Activated naive CD4-positive, alpha-beta T cell treated with Interleukin-2 at 50 U/mL for 16 hours (primary cell): Measurements from ENCODE around the gene PABPN1.
"Not testable (repeated sequence)": the region's sequence is repeated elsewhere in the genome, so short reads cannot be mapped to it uniquely, and the experiment has no call there.

ENCODE experiments used
- DNase-seq: peaks from one replicate; pipeline ENCODE4 v3.0.0-alpha.2; 2020

Gene PABPN1, protein sequence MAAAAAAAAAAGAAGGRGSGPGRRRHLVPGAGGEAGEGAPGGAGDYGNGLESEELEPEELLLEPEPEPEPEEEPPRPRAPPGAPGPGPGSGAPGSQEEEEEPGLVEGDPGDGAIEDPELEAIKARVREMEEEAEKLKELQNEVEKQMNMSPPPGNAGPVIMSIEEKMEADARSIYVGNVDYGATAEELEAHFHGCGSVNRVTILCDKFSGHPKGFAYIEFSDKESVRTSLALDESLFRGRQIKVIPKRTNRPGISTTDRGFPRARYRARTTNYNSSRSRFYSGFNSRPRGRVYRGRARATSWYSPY

DNA sequence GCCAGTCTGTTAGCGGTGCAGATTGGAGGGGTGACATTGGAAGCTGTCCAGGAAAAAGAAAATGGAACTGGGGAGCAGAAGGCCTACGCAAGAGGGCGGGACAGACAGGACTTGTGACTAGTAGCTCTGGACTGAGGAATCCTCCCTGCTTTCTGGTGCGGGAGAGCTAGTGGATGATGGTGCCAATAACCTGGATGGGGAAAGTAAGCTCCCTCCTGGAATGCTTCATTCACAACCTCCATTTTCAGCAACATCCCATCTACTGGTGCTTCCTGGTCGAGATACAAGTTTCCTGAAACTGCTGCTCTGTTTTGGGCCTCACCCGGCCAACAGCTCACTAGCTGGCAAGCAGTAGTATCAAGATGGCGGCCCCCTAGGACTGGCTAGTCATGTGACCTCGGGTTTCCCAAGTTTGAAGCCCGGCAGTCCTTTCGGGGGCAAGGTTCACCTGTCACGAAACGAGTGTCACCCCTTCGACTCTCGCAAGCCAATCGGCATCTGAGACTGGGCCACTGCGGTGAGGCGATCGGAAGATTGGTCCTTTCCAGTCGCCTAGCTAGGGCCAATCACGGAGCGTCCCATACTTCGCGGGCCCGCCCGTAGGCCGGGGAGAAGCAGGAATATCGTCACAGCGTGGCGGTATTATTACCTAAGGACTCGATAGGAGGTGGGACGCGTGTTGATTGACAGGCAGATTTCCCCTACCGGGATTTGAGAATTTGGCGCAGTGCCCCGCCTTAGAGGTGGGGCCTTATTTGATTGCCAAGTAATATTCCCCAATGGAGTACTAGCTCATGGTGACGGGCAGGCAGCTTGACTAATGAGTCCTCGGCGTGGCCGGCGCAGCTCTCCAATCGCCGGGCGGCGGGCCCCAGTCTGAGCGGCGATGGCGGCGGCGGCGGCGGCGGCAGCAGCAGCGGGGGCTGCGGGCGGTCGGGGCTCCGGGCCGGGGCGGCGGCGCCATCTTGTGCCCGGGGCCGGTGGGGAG lies at the start of gene PABPN1:
Gene PABPN1, plus strand, starts transcription at position 874 of the 988 bp plus-strand sequence. Its CDS starts 13 bp downstream, at position 887.
- DNase-seq = peak; percentile 97

DNA sequence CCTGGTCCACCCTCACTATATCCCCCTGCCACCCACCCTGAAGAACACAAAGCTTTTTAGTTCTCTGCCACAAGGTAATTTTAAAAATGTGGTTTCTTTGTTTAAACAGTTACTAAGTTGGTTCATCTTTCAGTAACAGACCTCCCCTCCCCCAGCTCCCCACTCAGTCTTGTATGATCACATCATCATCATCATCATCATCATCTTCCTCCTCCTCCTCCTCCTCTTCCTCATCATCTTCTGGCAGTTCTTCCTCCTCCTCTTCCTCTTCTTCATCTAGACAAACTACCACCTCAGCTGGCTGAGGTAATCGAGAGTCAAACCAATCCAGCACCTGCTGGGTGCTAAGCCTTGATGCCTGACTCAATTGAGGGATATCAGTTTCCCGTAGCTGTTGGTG lies 45.8 kb upstream of the PABPN1 start:
- no peak for DNase-seq

DNA sequence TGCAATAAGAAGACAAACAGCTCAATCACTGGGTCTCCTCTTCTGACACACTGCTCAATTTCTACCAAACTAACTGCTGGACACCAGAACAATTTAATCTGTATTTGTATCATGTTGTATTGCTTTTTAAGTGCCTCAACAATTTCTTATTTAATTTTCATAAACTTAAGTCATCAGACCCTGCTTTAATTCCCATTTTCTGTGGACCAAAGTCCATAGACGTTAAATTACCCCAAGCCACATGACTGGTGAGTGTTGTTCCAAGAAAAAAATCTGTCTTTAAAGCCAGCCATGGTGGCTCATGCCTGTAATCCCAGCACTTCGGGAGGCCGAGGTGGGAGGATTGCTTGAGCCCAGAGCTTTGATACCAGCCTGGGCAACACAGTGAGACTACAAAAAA lies 44.1 kb upstream of the PABPN1 start:
- no peak for DNase-seq

- not testable (repeated sequence) for DNase-seq
Measured at GRCh38 chr14:23277928-23278327, 43.3 kb upstream of the PABPN1 start.

DNA sequence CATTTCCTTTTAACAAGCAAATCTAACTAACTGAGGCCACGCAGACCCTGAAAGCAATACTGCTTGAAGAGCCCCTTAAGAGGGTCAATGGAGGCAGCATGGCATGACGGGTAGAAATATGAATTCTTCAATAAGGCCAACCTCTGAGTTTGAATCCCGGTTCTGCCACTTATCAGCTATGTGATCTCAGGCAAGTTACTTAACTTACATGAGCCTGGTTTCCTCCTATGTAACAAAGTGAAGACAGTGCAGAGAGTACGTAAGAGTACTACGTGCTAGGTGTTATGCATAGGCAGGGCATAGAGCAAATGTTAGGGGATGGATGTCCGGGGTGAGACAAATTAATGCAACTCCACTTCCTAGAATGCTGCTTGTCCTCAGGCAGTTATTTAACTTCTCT lies 40.0 kb upstream of the PABPN1 start:
- DNase-seq = no peak

DNA sequence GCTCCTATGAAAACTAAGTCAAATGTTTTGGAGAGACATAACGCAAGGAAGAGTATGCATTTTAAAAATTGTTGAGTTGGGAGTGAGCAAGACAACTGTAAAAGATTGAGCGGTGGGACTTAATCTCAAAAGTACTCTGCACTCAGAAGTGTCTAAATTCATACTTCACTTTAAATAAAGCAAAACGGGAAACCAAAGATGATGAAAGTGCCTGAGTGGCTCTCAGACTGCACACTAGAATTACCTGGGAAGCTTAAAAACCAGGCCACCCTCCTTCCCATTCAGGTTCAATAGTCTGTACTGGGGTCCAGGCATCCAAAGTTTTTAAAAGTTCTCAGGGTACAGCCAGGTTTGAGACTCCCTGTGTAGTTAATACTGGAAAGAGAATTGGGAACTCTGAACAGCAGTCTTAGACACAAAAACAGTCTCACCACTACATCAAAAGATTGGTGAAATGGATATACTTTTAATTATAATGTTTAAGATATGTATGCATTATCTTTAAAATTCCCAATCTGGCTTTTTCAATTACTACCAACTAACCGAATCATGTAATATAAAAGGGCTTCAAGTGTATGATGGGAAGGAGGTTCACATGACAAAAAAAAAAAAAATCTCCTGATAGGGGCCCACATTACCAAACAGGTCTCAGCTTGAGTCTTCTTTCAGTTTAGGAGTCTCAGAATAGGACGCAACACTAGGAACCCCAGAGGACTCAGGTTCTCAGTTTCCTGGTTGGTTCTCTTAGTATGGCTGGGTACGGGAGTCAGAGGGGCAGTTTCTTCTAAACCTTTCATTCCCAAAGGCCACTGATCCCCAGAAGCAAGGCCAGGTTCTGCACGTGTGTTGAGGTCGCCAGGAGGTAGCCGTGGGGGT lies 36.4 kb upstream of the PABPN1 start:
- peak; percentile 12 for DNase-seq

DNA sequence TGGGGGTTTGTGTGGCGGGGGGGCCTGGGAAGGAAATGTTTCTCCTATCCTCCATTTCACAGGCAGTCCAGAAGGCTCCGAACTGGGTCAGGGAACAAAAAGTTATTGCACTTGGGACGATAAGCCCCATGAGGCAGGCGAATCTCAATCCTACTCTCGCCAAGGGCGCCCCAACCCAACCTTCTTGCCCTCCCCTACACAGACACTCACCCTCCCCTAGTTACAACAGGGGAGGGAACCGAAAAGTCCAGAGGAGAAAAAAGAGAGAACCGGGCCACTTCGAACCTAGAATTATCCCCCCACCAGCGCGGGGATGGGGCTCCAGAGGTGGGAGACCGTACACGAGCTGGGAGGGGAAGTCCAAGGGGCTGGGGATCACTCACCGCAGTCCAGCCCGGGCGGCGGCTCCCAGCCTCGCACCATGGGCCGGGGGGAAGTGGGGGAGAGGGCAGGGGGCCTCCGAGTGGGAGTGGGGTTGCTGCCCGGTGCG lies 35.7 kb upstream of the PABPN1 start:
- no peak for DNase-seq

DNA sequence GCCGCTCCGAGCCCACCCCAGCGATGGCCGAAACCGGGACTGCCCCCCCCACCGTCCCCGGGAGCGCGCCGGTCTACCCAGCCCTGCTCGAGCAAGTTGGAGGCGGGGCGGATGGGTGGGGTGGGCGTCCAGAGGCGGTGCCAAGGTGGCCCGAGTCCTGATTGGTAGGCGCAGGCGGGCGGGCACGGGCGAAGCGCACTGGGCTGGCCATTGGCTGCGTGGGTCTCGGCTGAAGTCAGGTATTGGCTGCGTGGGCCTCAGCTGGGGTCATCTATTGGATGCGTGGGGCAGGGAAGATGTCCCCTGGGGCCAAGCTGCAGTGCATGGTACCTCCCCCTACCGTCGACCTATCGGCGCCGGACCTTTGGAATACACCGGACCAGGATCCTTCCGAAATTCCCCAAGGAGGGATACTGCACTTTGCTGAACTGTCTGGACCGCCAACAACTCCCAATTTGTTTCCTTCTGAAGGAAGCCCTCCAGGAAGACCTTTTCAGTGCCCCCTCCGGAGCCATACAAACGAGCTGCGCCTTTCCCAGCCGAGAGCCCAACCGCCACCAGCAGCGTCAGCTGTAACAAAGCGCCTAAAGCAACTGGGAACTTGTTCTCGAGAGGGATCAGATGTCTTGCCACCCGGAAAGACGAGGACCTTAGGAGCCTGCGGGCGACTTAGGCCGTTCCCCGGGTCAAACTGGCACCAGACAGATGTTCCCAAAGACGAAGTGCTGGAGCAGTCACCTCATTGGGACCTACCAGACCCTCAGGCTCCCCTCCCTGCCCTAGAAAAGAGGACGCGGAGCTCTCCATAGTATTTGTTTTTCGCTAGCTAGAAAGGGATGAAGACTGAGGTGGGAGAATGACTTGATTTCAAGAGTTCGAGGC lies 35.0 kb upstream of the PABPN1 start, which contains the start of gene HOMEZ:
Gene HOMEZ, minus strand, starts transcription at position 113 of the 882 bp plus-strand sequence. CDS start 180 bp downstream, outside the sequence.
- peak; percentile 99 for DNase-seq

- DNase-seq = no peak
Measured at GRCh38 chr14:23286902-23287479, 34.3 kb upstream of the PABPN1 start.

DNA sequence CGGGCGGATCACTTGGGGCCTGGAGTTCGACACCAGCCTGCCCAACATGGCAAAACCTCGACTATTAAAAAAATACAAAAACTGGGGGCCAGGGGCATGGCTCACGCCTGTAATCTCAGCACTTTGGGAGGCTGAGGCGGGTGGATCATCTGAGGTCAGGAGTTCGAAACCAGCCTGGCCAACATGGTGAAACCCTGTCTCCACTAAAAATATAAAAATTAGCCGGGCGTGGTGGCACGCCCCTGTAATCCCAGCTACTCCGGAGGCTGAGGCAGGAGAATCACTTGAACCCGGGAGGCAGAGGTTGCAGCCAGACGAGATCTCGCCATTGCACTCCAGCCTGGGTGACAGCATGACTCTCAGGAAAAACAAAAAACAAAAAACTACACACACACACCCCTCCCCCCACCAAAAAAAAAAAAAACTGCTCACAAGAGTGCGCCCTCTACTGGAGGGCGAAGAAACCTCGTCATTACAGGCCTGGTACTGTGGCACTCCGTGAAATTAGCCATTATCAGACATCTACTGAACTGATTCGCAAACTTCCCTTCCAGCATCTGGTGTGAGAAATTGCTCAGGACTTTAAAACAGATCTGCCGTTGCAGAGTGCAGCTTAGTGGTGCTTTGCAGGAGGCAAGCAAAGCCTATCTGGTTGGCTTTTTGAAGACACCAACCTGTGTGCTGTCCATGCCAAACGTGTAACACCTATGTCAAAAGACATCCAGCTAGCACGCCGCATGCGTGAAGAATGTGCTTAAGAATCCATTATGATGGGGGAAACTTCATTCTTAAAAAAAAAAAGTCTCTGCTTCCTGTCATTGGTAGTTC lies 26.3 kb upstream of the PABPN1 start:
- peak; percentile 58 for DNase-seq

- DNase-seq = no peak
Measured at GRCh38 chr14:23296012-23296777, 25.1 kb upstream of the PABPN1 start.

GRCh38 chr14:23297096-23297495 lies 24.2 kb upstream of the PABPN1 start:
- no peak for DNase-seq

DNA sequence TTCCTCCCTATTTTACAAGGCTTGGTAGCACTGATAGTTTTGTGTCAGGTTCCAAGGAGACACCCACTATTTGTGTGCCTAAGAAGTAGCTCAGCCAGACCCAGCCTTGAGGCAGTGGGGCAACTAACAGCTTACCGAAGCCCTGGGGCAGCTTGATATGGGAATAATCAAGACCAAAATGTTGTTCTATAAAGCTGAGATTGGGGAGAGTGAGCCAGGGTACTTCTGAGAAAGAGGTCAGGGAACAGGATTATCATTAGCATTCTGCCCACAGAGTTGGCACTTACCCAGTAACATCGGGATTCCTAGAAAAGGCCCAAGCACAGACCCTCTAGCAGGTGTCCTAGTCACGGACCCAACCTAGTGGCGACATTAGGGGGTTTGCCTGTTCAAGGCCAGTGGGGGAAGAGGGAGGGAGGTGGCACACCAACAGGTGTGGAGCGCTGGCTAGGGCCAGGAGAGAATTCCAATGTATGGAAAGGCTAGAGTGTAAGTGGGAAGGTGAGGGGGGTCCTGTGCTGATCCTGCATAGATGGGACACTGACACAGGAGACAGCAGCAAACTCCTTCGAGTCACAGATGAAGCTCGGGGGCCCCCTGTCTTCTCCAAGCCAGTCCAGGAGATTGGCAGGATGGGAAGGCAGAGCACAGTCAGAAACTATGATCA lies 23.5 kb upstream of the PABPN1 start:
- DNase-seq = no peak

DNA sequence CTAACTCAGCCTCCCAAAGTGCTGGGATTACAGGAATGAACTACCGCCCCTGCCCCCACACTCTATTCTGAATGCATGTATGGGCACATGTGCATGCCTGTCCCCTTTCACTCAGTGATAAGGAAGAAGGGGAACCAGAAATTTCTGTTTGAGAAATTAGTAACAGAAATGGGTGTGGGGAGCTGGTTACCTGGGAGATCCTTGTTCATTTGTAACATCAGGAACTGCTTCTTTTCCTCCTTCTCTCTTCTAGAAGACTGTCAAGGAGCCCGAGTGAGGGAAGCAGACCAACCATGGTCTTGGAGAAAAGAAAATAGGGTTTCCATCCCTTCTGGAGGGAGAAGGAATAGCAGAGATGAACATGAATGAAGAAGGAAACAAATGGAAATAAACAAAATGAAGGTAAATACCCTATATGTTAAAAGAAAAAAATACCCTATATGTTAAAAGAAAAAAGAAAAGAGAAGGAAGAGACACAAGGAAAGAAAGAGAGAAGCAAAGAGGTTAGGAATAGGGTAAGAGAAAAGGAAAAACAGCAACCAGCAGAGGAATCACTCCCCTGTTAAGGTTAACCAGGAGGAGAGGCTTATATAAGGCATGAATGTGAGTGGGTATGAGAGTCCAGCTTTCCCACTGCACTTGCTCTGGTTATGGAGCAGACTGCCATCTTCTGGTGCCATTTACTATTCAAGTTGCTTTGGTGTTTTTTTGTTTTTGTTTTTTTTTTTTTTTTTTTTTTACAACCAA lies 21.9 kb upstream of the PABPN1 start:
- no peak for DNase-seq

DNA sequence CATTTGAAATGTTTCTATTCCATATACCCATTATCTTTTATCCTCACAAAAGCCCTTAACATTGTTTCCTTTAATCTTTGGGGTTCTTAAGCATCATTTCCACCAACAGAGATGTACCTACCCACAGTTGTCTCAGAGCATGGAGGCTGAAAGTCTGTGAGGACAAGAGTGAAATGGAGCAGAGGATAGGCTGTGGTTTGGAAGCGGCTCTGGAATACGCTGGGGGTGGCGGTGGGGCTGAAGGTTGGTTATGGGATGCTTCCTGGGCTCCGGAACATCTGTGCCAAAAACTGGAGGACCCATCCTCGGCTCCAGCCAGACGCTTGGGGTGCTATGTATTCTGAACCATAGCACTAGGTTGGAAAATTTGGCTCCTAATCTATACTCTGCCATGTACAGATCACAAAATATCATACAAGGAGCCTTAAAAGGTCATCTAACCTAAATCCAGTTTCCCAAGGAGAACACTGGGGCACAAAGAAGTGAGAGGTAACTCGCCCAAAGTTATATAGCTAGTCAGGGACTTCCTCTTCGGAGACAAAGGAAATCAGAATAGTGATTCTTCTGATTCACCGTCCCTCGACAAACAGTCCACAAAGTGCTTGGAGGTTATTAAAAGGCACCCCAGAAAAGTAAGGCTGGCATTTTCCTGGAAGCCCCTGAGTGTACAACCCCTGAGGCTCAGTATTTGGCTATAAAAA lies 21.1 kb upstream of the PABPN1 start:
- no peak for DNase-seq

DNA sequence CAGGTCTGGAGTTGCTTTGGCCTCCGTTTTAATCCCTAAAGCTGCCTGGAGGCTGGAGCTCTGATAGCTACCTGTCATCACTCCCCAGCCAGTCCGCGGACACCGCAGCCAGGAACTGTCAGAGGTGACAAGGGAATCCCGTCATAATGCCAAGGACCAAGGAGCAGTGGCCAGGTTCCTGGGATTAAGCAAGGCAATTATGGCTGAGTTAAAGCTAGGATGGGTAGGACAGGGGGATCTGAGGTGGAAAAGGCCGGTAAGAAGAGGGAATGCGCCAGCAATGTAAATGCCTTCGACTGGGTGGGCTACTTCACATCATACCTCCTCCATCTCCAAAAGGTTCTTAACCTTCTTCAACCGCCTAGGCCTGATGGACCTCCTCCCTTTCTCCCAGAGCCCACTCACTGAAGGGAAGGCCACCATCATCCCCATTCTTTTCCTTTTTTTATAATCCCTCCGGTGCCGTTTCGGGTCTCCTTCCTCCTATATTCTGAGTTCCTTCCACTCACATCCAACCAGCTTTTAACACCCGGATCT lies 20.5 kb upstream of the PABPN1 start:
- peak; percentile 19 for DNase-seq
